HepG2 (cell line): ENCODE data around the gene BDP1. TPM values are rescaled to one million over a fixed set of nuclear protein-coding genes. Genes with fewer than 3 reads are reported as not detected.

Experiments used
- ATAC-seq: fragments of 200-7000 bp; cut with Tn5 transposase; 3 replicates; pipeline ENCODE4 v1.9.1; 2020; ENCODE audit warnings: mild to moderate bottlenecking, moderate library complexity
- BruUV-seq: library from RNA; stranded (reverse); fragments of 400-500 nt; replicated peaks from 2 replicates; lab custom pipeline; 2021; lab: Mats Ljungman, UMichigan
- CTCF ChIA-PET: fragments of 300-600 bp; formaldehyde crosslinking; extraction: SDS; loops from one replicate; lab custom pipeline; 2021; ENCODE audit warnings: low total read pairs, inconsistent platforms, low intra/inter-chr PET ratio; lab: Yijun Ruan, JAX
- POLR2A ChIA-PET: fragments of 350-600 bp; sonication (Branson Sonifier 250); formaldehyde crosslinking; loops from one replicate; lab custom pipeline; 2020; ENCODE audit warnings: antibody characterized with exemption, inconsistent platforms; lab: Yijun Ruan, JAX
- DNase-seq: peaks from one replicate; pipeline ENCODE4 v3.0.0-alpha.2; 2015; ENCODE audit warnings: low spot score
- FAIRE-seq: peaks from 3 replicates; lab custom pipeline; 2011; peaks lifted over from hg19 to GRCh38; lab: Jason Lieb, UNC
- H2AFZ ChIP-seq: one replicate; pipeline ENCODE4 v1.6.1; 2011; ENCODE audit warnings: low read length, inconsistent platforms
- H3K27ac ChIP-seq: fragments of 300-600 bp; 3 replicates; pipeline ENCODE4 v1.8.0; 2011; ENCODE audit warnings: mixed run types, mild to moderate bottlenecking, mixed read lengths, low read length, inconsistent platforms; ENCODE audit not compliant: insufficient read depth; ENCODE audit errors: extremely low read length
- H3K27me3 ChIP-seq, 2 experiments: fragments of 200-600 bp in 1 of 2; 2 replicates in 1 of 2; 3 replicates in 1 of 2; pipeline versions ENCODE4 v1.6.0 to v1.8.0; 2011; ENCODE audit warnings: low read length in 2 of 2, mild to moderate bottlenecking in 2 of 2, moderate library complexity in 2 of 2, inconsistent platforms in 1 of 2; ENCODE audit not compliant: insufficient read depth in 2 of 2, control insufficient read depth in 1 of 2
- H3K36me3 ChIP-seq, 2 experiments: fragments of 200-600 bp in 1 of 2; replicated peaks in 1 of 2; 2 replicates in 1 of 2; 3 replicates in 1 of 2; pipeline versions ENCODE4 v1.5.1 to v1.8.0; 2011; ENCODE audit warnings: low read length in 2 of 2, inconsistent platforms in 1 of 2; ENCODE audit not compliant: insufficient read depth in 2 of 2, control insufficient read depth in 1 of 2
- H3K4me1 ChIP-seq: 2 replicates; pipeline ENCODE4 v1.5.1; 2012; ENCODE audit warnings: low read length, inconsistent platforms; ENCODE audit not compliant: insufficient read depth
- H3K4me2 ChIP-seq: 2 replicates; pipeline ENCODE4 v1.6.0; 2011; ENCODE audit warnings: low read depth, low read length, inconsistent platforms
- H3K4me3 ChIP-seq, 3 experiments: fragments of 200-600 bp in 1 of 3; sonication (generic), shearing (Covaris generic) in 1 of 3; replicated peaks in 1 of 3; 2 replicates each; pipeline ENCODE4 v1.5.1; 2011 to 2016; ENCODE audit warnings: low read length in 3 of 3, inconsistent platforms in 2 of 3, low read depth in 2 of 3, mild to moderate bottlenecking in 2 of 3, control low read depth in 1 of 3, mixed read lengths in 1 of 3; ENCODE audit not compliant: insufficient read depth in 1 of 3
- H3K79me2 ChIP-seq: one replicate; pipeline ENCODE4 v1.6.1; 2011; ENCODE audit warnings: low read length, inconsistent platforms; ENCODE audit not compliant: insufficient read depth
- H3K9ac ChIP-seq: 2 replicates; pipeline ENCODE4 v1.6.0; 2011; ENCODE audit warnings: mild to moderate bottlenecking, low read depth, low read length, inconsistent platforms; ENCODE audit not compliant: insufficient read depth
- H3K9me3 ChIP-seq: 2 replicates; pipeline ENCODE4 v1.5.1; 2012; ENCODE audit warnings: mild to moderate bottlenecking, low read length
- H4K20me1 ChIP-seq: 2 replicates; pipeline ENCODE4 v1.6.0; 2011; ENCODE audit warnings: inconsistent platforms, mild to moderate bottlenecking, low read length, moderate library complexity; ENCODE audit not compliant: insufficient read depth
- CBX5 ChIP-seq: sonication (generic); formaldehyde crosslinking; IDR thresholded peaks from 2 replicates; pipeline ENCODE4 v1.4.0; 2020; ENCODE audit warnings: missing genetic modification reagents, borderline replicate concordance
- GATAD2A ChIP-seq: IDR thresholded peaks from 2 replicates; pipeline ENCODE4 v1.6.1; 2016
- HOXA3 ChIP-seq: sonication (generic); formaldehyde crosslinking; IDR thresholded peaks from 2 replicates; pipeline ENCODE4 v1.5.0; 2020; ENCODE audit warnings: missing genetic modification reagents
- HOXA5 ChIP-seq: sonication (generic); formaldehyde crosslinking; IDR thresholded peaks from 2 replicates; pipeline ENCODE4 v1.4.0; 2020; ENCODE audit warnings: missing genetic modification reagents
- RAD21 ChIP-seq: fragments of 450-650 bp; formaldehyde crosslinking; IDR thresholded peaks from 2 replicates; pipeline ENCODE4 v1.5.0; 2020; ENCODE audit warnings: mild to moderate bottlenecking
- REL ChIP-seq: sonication (generic); formaldehyde crosslinking; conservative IDR thresholded peaks from 2 replicates; pipeline ENCODE4 v1.8.0; 2022; ENCODE audit warnings: mild to moderate bottlenecking, missing genetic modification reagents, moderate library complexity
- SATB2 ChIP-seq: sonication (generic); formaldehyde crosslinking; IDR thresholded peaks from 2 replicates; pipeline ENCODE4 v1.5.0; 2020; ENCODE audit warnings: missing genetic modification reagents
- SCMH1 ChIP-seq: sonication (generic); formaldehyde crosslinking; IDR thresholded peaks from 2 replicates; pipeline ENCODE4 v1.9.0; 2021; ENCODE audit warnings: missing genetic modification reagents, mild to moderate bottlenecking, borderline replicate concordance
- TIGD3 ChIP-seq: sonication (generic); formaldehyde crosslinking; IDR thresholded peaks from 2 replicates; pipeline ENCODE4 v1.5.1; 2020; ENCODE audit warnings: mild to moderate bottlenecking, missing genetic modification reagents, borderline replicate concordance
- ZKSCAN1 ChIP-seq: fragments of 150-350 bp; IDR thresholded peaks from 2 replicates; pipeline ENCODE4 v1.6.1; 2014; ENCODE audit warnings: low read length
- ZNF362 ChIP-seq: sonication (generic); formaldehyde crosslinking; IDR thresholded peaks from 2 replicates; pipeline ENCODE4 v1.4.0; 2020; ENCODE audit warnings: missing genetic modification reagents, mild to moderate bottlenecking, borderline replicate concordance
- ZNF383 ChIP-seq: sonication (generic); formaldehyde crosslinking; IDR thresholded peaks from 2 replicates; pipeline ENCODE4 v1.4.0; 2020; ENCODE audit warnings: missing genetic modification reagents, mild to moderate bottlenecking, borderline replicate concordance
- ZNF761 ChIP-seq: sonication (generic); formaldehyde crosslinking; conservative IDR thresholded peaks from 2 replicates; pipeline ENCODE4 v1.4.0; 2020; ENCODE audit warnings: mild to moderate bottlenecking, missing genetic modification reagents
- ZSCAN9 ChIP-seq: IDR thresholded peaks from 2 replicates; pipeline ENCODE4 v1.6.1; 2016; ENCODE audit warnings: borderline replicate concordance
- WGBS: methylation state at CpG from one replicate; pipeline ENCODE4 v1.1.6; 2017; ENCODE audit warnings: low lambda C conversion rate; 5-methylcytosine and 5-hydroxymethylcytosine counted together
- in situ Hi-C: cut with HindIII; loops from 2 replicates; pipeline ENCODE4 v1.10.0; 2017; ENCODE audit warnings: low pct_unique_long_range_greater_than_20kb; ENCODE audit not compliant: extremely low pct_ligation_motif_present
- intact Hi-C: fragments of 100-400 bp; cut with micrococcal nuclease; formaldehyde crosslinking; loops from one replicate; pipeline ENCODE4 v1.10.0; 2022; ENCODE audit not compliant: unreplicated experiment
- polyA plus RNA-seq, 8 experiments: library from polyadenylated mRNA; depleted of rRNA in 3 of 8; stranded (reverse) in 7 of 8; unstranded in 1 of 8; fragments of >200 nt; fragmentation: Illumina TruSeq in 4 of 8; extraction: Trizol in 4 of 8; gene quantifications; 2 replicates each; pipeline versions ENCODE4 v1.2.1 to v1.2.3, GENCODE V29; 2011 to 2016; ENCODE audit warnings: low read depth in 4 of 8, missing spikeins in 1 of 8, mixed read lengths in 1 of 8; ENCODE audit not compliant: insufficient read depth in 1 of 8
- total RNA-seq, 5 experiments: library from RNA; depleted of rRNA; stranded (reverse); fragments of >200 nt; fragmentation: Illumina TruSeq; extraction: Trizol; gene quantifications; 2 replicates each; pipeline ENCODE4 v1.2.3, GENCODE V29; 2016; ENCODE audit warnings: low read depth in 1 of 5
- TF ChIP-seq, protein P1 (sequence below): sonication (generic); formaldehyde crosslinking; IDR thresholded peaks from 2 replicates; pipeline ENCODE4 v1.5.0; 2020; ENCODE audit warnings: missing genetic modification reagents
- TF ChIP-seq, protein P2 (sequence below): IDR thresholded peaks from 2 replicates; pipeline ENCODE4 v1.6.1; 2016; ENCODE audit warnings: low read depth, borderline replicate concordance
- TF ChIP-seq, protein P3 (sequence below): IDR thresholded peaks from 2 replicates; pipeline ENCODE4 v1.4.0; 2020; ENCODE audit warnings: mild to moderate bottlenecking, missing genetic modification reagents

The BDP1 gene
- total and polyA plus RNA-seq, 2 of the 13 experiments (the other 11 are each of a cell fraction or from before 2014, with no cell fraction given): 10.2 to 22.4 TPM

GRCh38 chr5:71591100-71591499 is 135.6 kb downstream of the BDP1 start (continued):
- TF ChIP-seq, protein P1, sequence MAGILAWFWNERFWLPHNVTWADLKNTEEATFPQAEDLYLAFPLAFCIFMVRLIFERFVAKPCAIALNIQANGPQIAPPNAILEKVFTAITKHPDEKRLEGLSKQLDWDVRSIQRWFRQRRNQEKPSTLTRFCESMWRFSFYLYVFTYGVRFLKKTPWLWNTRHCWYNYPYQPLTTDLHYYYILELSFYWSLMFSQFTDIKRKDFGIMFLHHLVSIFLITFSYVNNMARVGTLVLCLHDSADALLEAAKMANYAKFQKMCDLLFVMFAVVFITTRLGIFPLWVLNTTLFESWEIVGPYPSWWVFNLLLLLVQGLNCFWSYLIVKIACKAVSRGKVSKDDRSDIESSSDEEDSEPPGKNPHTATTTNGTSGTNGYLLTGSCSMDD: no peak
- TF ChIP-seq ZNF761 (CRISPR knock-in tag) (no peak), SATB2 (CRISPR knock-in tag) (no peak), ZNF362 (CRISPR knock-in tag) (no peak), ZKSCAN1 (no peak)

DNA sequence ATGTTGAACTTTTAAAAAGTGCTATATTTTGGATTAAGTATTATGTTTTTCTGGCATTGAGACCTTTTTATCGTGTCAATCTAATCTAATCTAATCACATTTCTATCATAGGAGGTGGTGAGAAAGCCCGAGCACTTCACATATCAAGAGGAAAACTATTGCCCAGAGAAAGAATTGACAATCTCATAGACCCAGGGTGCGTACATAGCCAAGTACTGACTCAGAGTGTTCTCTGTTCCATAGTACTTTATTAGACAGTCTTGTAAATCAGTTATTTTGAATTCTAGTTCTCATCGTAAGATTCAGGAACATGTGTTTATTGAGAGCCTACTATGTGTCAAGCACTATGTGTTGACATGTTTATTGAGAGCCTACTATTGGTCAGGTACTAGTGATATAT is 140.7 kb downstream of the BDP1 start:
- 96% methylated on average over 4 of the region's 4 CpGs for WGBS
- no peak overlapping the region for H3K9ac ChIP-seq
- no peak overlapping the region for H3K4me2 ChIP-seq
- no peak overlapping the region for H2AFZ ChIP-seq
- no peak overlapping the region for H3K4me3 ChIP-seq
- in situ Hi-C loops: no loop called here
- no peak for ATAC-seq
- DNase-seq: no peak
- no peak for FAIRE-seq
- H3K36me3 ChIP-seq: peaks cover 16 to 56% of the 10 kb centered on the region in 2 experiments; a peak in 4 of 5 replicates
- no peak overlapping the region for H3K27ac ChIP-seq
- intact Hi-C loops: no loop called here
- no peaks in the 10 kb centered on the region for H3K9me3 ChIP-seq
- H4K20me1 ChIP-seq: no peaks in the 10 kb centered on the region; the same call in 1 of the 2 replicates
- no TSS peak for BruUV-seq
- H3K4me1 ChIP-seq: no peaks in the 10 kb centered on the region
- H3K27me3 ChIP-seq: no peaks in the 10 kb centered on the region
- H3K79me2 ChIP-seq: peaks cover 18% of the 10 kb centered on the region
- ChIA-PET CTCF (no interaction called here), POLR2A (no interaction called here)
- TF ChIP-seq HOXA5 (CRISPR knock-in tag) (no peak), SCMH1 (no peak), RAD21 (CRISPR knock-in tag) (no peak), GATAD2A (CRISPR knock-in tag) (no peak), ZSCAN9 (CRISPR knock-in tag) (no peak), REL (CRISPR knock-in tag) (no peak), ZNF383 (CRISPR knock-in tag) (no peak), CBX5 (CRISPR knock-in tag) (no peak), HOXA3 (CRISPR knock-in tag) (no peak), TIGD3 (no peak)
- TF ChIP-seq, protein P2, sequence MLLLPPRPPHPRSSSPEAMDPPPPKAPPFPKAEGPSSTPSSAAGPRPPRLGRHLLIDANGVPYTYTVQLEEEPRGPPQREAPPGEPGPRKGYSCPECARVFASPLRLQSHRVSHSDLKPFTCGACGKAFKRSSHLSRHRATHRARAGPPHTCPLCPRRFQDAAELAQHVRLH (CRISPR knock-in tag): no peak
- TF ChIP-seq, protein P3, sequence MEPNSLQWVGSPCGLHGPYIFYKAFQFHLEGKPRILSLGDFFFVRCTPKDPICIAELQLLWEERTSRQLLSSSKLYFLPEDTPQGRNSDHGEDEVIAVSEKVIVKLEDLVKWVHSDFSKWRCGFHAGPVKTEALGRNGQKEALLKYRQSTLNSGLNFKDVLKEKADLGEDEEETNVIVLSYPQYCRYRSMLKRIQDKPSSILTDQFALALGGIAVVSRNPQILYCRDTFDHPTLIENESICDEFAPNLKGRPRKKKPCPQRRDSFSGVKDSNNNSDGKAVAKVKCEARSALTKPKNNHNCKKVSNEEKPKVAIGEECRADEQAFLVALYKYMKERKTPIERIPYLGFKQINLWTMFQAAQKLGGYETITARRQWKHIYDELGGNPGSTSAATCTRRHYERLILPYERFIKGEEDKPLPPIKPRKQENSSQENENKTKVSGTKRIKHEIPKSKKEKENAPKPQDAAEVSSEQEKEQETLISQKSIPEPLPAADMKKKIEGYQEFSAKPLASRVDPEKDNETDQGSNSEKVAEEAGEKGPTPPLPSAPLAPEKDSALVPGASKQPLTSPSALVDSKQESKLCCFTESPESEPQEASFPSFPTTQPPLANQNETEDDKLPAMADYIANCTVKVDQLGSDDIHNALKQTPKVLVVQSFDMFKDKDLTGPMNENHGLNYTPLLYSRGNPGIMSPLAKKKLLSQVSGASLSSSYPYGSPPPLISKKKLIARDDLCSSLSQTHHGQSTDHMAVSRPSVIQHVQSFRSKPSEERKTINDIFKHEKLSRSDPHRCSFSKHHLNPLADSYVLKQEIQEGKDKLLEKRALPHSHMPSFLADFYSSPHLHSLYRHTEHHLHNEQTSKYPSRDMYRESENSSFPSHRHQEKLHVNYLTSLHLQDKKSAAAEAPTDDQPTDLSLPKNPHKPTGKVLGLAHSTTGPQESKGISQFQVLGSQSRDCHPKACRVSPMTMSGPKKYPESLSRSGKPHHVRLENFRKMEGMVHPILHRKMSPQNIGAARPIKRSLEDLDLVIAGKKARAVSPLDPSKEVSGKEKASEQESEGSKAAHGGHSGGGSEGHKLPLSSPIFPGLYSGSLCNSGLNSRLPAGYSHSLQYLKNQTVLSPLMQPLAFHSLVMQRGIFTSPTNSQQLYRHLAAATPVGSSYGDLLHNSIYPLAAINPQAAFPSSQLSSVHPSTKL (CRISPR knock-in tag): no peak
